ENCODE results near the gene ABHD6.

GRCh38 chr3:58235970-58236369 lies 1.6 kb upstream of the ABHD6 start:
- TF ChIP-seq, protein P1, sequence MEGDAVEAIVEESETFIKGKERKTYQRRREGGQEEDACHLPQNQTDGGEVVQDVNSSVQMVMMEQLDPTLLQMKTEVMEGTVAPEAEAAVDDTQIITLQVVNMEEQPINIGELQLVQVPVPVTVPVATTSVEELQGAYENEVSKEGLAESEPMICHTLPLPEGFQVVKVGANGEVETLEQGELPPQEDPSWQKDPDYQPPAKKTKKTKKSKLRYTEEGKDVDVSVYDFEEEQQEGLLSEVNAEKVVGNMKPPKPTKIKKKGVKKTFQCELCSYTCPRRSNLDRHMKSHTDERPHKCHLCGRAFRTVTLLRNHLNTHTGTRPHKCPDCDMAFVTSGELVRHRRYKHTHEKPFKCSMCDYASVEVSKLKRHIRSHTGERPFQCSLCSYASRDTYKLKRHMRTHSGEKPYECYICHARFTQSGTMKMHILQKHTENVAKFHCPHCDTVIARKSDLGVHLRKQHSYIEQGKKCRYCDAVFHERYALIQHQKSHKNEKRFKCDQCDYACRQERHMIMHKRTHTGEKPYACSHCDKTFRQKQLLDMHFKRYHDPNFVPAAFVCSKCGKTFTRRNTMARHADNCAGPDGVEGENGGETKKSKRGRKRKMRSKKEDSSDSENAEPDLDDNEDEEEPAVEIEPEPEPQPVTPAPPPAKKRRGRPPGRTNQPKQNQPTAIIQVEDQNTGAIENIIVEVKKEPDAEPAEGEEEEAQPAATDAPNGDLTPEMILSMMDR (IDR thresholded peaks at IDR 0.05), result no peak
- no peak for TF ChIP-seq POLR2A (IDR thresholded peaks at IDR 0.05)
